Smooth muscle cell of the coronary artery (primary cell): Measurements from ENCODE around the gene VPS4A. TPM values are rescaled to one million over a fixed set of nuclear protein-coding genes. Genes with fewer than 3 reads are reported as not detected.

Experiments used
- total RNA-seq: library from RNA; depleted of rRNA; stranded (reverse); fragments of >200 nt; gene quantifications from 2 replicates; pipeline ENCODE4 v1.2.3, GENCODE V29; 2014; ENCODE audit warnings: low replicate concordance

Gene VPS4A
- 25.6 and 31.6 TPM in 2 replicates for total RNA-seq

GRCh38 chr16:69310653-69311532, at the start of gene VPS4A:
VPS4A (plus strand) TSS chr16:69311350; CDS start chr16:69311512, 162 bp downstream.

DNA sequence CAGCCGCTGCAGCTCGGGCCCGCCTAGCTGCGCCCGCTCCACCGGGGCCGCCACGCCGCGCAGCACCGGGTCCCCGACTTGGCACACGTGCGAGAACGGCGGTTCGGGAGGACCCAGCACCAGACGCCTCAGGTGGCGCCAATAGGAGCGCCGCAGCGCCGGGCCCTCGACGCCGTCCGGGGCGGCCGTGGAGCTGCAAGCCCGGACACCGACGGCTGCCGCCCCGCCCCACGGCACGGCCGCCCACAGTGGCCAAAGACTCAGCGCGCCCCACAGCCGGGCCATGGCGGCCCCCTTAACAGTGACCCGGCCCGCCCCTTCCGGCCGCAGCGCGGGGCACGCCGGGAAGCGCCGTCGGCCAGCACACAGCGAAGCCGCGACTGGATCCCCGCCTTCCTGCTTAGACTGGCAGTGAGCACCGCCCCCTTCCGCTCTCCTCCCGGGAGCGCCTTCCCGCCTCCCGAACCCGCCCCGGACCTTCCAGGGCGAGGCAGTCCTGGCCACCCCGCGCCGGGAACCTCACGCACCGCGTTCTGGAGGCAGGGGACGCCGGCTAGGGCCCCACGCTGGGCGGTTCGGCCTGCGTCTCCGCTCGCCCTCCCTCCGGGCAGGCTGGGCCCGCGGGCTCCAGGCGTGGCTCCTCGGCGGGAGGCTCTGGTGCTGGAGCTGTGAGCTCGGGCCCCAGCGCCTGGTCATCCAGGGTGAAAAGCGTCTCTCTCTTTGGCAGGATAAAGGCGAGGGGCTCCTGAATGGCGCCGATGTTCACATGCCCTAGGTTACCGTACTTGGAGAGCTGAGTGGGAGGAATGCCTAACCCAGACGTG, 19.3 kb downstream of the VPS4A start, which contains the start of gene PDF:
Gene PDF, minus strand, starts transcription at position 303 of the 824 bp plus-strand sequence. Its CDS starts 18 bp downstream, at position 285.

DNA sequence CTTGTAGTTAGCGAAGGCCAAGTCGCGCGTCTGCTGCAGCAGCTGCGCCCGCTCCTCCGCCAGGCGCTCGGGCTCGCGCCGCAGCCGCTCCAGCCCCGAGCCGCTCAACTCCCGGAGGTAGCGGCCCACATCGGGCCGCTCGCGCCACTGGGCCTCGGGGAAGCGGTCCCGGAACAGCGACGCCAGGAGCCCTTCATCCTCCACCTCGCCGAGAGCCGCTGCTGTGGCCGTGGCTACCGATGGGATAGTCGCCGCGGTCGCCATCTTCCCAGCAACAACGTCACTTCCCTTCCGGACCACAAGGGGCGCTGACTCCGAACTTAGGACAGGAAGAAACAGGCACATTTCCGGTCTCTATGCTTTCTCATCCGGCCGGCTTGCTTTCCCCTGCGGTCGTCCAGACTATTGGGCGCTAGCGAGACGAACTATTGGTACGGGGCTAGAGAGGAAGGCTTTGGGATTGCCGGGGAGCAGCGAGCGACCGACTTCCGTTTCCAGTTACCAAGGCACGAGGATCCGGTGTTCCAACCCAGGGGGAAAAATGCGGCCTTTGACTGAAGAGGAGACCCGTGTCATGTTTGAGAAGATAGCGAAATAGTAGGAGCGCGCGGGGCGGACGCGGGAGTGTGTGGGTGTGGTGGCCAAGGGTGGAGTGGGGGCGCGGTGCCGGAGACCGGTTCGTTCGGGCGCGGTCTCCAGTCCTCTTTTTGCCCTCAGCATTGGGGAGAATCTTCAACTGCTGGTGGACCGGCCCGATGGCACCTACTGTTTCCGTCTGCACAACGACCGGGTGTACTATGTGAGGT, 28.3 kb downstream of the VPS4A start, which contains the start of the genes COG8 and NIP7:
Gene COG8, minus strand, starts transcription at position 276 of the 806 bp plus-strand sequence. Its CDS starts 12 bp downstream, at position 264.
Gene NIP7, plus strand, starts transcription at position 484 of the 806 bp plus-strand sequence. Its CDS starts 58 bp downstream, at position 542.

GRCh38 chr16:69351309-69352027, 40.3 kb downstream of the VPS4A start, which contains the start of gene TMED6:
TMED6 (minus strand) TSS chr16:69351786; CDS start chr16:69351753, 33 bp downstream.

Other genes with a start within 250 kb of the VPS4A start
- gene HAS3, start 205.7 kb upstream of the VPS4A start, total RNA-seq: 0.35 and 1.3 TPM in 2 replicates
- 20.9 and 42.8 TPM in 2 replicates for gene CHTF8, start 178.8 kb upstream of the VPS4A start, total RNA-seq
- 13.0 and 27.8 TPM in 2 replicates for gene UTP4, start 178.7 kb upstream of the VPS4A start, total RNA-seq
- 22.3 and 96.4 TPM in 2 replicates for gene SNTB2, start 124.2 kb upstream of the VPS4A start, total RNA-seq
- 5.4 and 12.4 TPM in 2 replicates for gene PDF, start 19.2 kb downstream of the VPS4A start, total RNA-seq
- 22.9 and 23.4 TPM in 2 replicates for gene COG8, start 28.2 kb downstream of the VPS4A start, total RNA-seq
- 14.0 and 19.3 TPM in 2 replicates for gene NIP7, start 28.4 kb downstream of the VPS4A start, total RNA-seq
- not detected in 2 replicates for gene TMED6, start 40.4 kb downstream of the VPS4A start, total RNA-seq
- 8.1 and 10.3 TPM in 2 replicates for gene TERF2, start 74.7 kb downstream of the VPS4A start, total RNA-seq
- gene CYB5B, start 113.3 kb downstream of the VPS4A start, total RNA-seq: 46.0 and 84.9 TPM in 2 replicates